ENCODE results near the gene SPOCK1.
"Not testable (repeated sequence)": the region's sequence is repeated elsewhere in the genome, so short reads cannot be mapped to it uniquely, and the experiment has no call there.

Gene SPOCK1

GRCh38 chr5:137266186-137266585 is 232.9 kb downstream of the SPOCK1 start:
- no peak for DNase-seq

GRCh38 chr5:137265457-137265856 is 233.7 kb downstream of the SPOCK1 start:
- DNase-seq = no peak

DNA sequence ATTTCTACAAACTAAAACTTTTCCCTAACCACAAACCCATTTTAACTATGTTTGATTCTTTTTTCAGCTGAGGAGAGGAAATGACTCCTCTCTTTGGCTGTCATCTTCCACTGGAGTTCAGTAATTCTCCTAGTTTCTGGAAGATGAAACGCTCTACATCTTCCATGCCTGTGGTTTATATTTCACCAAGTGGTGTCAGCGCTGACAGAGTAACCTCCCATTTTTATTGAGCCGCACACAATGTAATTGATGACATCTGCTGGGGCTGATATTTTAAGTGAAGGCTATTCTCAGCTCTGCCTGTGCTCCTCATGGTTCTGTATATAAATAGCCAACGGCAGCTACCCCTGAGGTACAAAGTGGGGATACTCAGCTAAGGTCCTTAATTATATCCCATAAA is 234.6 kb downstream of the SPOCK1 start:
- no peak for DNase-seq

DNA sequence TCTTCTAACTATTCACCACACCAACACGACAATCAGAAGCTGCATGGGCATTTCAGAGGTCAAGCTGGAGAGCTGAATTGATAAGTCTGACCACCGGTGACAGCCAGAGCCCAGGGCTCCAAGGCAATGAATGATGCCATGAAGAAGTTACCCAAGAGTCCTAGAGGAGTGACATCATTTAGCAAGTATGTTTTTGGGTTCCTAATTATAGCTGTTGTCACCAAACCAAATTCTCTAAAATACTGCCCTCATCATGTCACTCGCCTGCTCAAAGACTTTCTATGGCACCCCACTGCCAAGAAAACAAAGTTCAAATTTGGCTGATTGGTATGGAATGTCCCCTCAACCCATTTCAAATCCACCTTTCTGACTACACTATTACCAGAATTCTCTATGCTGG is 235.1 kb downstream of the SPOCK1 start:
- DNase-seq = no peak

DNA sequence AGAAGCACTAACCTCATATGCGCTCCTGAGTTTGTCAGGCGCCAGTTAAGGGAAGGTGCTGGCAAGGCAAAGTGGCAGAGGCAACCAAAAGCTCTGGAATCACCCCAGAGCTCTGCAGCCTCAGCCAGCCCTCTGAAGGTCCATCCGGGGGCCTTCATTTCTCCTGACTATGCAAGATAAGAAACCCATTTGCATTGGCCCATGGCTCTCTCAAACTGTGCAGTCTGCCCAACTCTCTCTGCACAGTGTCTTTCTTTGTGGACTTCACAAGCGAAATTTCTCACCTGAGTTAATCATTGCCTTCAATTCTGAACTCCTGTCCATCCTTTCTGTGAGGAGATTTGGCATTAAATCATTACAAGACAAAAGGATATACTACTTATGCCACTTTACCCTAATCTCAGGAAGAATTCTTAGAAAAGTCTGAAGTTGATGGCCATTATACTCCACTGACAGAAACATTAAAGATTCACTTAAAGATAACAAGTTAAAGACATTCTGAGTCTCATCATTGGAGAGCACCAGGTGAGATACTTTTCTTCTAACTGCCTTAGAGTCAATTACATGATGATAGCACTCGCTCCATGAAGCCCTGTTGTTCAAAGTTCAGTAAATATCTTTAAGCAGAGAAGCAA is 235.6 kb downstream of the SPOCK1 start:
- DNase-seq = no peak

DNA sequence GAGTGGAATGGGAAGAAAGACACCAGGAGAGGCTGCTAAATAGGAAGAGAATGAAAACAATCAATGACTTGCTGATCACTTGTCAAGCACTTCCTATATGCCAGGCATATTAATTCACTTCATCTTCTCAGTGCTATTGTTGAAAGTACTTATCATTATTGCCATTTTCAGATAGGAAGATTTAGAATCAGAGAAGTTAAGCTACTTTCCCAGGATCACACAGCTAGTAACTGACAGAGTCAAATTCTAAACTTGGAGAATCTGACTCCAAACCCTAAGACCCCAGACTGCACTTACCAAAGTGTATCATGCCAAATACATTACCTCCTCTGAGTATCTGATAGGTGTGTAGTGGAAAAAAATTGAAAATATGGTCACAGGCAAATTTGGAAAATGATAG is 236.3 kb downstream of the SPOCK1 start:
- DNase-seq = no peak

- no peak for DNase-seq
These were observed 238.1 kb downstream of the SPOCK1 start for GRCh38 chr5:137260820-137261695.

GRCh38 chr5:137259115-137259514 is 240.0 kb downstream of the SPOCK1 start:
- not testable (repeated sequence) for DNase-seq

GRCh38 chr5:137254119-137255090 is 244.7 kb downstream of the SPOCK1 start:
- DNase-seq = peak in 17 of 51 donors; percentile 7 to 84 (median 21)

GRCh38 chr5:137252512-137252911 is 246.6 kb downstream of the SPOCK1 start:
- peak in 2 of 51 donors; percentile 12 to 24 for DNase-seq

- peak in 4 of 51 donors; percentile 6 to 20 (median 8) for DNase-seq
These were observed 248.7 kb downstream of the SPOCK1 start for GRCh38 chr5:137250421-137250820.

DNA sequence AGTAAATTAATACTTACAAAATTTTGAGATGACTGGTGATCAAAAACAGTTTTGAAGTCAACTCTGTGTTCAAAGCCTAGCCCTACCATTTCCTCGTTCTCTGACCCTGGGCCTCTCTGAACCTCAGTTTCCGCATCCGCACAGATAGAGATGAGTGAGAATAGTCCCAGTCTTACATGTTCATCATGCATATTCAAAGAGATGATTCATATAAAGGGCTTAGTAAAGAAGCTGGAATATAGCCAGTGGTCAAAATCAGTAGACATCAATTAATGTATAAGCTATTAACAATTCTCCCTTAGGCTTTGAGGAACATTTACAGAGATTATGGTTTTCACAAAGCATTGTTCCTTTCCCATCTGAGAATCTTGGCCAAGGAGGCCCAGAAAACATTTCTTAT is 250.6 kb downstream of the SPOCK1 start:
- DNase-seq = no peak

DNA sequence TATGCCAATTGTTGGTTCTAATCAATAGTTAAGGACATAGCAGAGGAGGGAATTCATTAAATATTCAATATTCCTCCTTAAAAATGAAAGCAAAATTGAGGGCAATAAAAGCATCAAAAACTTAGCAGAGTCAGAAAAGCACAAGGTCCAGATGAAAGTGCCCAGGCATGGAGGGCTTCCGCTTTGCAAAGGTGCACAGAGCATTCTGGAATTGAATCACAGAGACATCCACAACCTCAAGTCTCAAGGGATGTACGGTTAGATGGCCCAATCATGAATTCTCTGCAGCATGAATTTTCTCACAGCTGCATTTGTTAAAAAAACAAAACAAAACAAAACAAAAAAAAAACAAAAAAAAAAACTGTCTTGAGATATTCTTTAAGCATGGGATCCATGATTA is 253.7 kb downstream of the SPOCK1 start:
- DNase-seq = no peak

DNA sequence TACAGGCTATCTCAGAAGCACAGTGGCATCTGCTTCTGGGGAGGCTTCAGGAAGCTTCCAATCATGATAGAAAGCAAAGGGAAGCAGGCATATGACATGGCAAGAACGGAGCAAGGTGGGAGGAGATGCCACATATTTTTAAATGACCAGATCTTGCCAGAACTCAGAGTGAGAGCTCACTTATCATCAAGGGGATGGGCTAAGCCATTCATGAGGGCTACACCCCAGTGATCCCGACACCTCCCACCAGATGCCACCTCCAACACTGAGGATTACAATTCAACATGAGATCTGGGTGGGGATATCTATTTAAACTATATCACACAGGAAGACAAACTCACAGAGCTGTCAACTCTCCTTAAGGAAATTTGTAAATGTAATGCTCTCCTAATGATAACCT is 258.8 kb downstream of the SPOCK1 start:
- no peak for DNase-seq

DNA sequence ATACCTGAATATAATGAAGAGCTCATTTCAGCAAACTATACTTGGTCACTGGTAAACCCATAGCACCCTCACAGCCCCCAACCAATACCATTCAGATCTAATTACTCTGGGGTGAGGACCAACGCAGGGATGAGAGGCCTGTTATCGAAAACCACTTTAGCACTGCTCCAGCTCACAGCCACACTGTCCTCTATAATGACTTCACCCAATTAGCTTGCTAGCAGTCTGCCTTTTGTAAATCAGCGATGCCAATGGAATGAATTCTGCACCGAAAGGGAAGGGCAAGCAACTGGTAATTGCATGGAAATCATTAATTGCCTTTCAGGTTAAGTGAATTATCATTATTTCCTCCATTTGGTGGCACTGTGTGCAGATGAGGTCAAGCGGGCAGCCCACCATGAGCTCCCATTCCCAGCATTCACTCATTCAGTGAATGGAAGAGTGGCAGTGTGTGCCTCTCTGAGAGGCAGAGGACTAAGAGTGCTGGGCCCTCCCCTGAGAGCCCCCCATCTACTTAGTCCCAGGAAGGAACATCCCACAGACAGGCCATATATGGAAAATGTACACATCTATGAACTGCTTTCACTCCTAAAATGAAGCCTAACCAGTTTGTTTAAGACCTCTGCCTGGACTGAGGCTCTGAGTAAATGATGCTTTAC is 262.1 kb downstream of the SPOCK1 start:
- no peak for DNase-seq

GRCh38 chr5:137236252-137236651 is 262.9 kb downstream of the SPOCK1 start:
- no peak for DNase-seq

DNA sequence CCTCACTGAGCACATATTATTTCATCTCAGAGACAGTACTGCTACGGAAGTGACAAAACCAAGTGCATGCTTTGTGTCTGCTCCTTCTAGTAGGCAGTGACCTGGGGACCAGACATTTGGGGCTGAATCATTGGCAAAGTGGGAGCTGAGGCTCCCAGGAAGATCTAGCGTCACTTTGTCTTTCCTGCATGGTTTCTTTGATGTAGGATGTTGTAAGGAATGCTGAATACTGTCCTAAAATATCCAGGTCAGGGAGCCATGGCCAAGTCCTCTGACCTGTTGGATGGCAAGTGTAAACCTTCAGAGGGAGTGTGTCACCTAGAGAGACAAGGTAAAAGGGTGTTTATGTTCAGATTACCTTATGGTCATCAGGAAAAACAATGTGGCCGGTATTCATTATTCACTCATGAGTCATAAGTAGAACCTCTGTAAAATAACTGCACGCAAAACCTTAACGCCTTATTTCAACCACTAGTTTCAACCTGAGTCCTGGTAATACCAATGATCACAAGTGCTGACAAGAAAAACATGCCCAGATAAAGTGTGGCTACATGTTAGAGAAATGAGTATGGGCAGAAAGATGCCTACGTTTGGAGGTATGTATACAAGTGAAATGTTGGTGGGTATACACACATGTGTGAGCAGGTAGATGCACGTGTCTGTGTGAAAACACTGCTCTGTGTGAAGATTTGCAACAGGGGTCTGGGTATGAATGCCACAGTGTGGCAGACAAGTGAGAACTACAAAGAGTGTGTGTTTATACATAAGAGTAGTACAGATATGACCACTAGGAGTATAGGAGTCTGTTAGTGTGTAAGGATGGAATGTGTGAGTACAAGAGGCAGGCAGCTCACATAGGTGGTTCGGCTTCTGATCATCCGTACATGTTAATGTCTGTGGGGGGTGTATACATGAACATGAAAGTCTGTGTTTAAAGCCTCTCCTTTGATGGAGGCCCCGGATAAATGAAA is 263.9 kb downstream of the SPOCK1 start:
- no peak for DNase-seq

- no peak for DNase-seq
These were observed 265.4 kb downstream of the SPOCK1 start for GRCh38 chr5:137233726-137234125.

GRCh38 chr5:137233304-137233703 is 265.8 kb downstream of the SPOCK1 start:
- not testable (repeated sequence) for DNase-seq

DNA sequence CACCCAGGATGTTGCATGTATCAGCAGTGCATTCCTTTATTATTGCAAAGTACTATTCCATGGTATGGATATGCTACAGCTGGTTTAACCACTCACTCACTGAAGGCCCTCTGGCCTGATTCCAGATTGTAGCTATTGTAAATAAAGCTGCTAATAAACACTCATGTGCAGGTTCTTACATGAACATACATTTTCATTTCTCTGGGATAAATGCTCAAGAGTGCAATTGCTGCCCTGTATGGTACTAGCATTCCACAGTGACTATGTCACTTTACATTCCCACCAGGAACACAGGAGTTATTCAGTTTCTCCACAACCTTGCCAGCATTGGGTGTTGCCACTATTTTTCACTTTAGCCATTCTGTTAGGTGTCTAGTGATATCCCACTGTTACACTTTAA is 267.6 kb downstream of the SPOCK1 start:
- DNase-seq = no peak

Data from hypothalamus (tissue), 51 donors.